Osteocyte (in vitro differentiated cells): ENCODE data around the gene EXOSC2. TPM values are rescaled to one million over a fixed set of nuclear protein-coding genes. Genes with fewer than 3 reads are reported as not detected.

Source experiments
- DNase-seq: peaks from one replicate; pipeline ENCODE4 v3.0.0; 2021; ENCODE audit warnings: mixed read lengths; ENCODE audit not compliant: unreplicated experiment; ENCODE audit errors: extremely low spot score
- H3K27ac Mint-ChIP-seq: one replicate; pipeline ENCODE4 v1.8.0; 2021; ENCODE audit warnings: mild to moderate bottlenecking, mixed read lengths; ENCODE audit not compliant: unreplicated experiment
- H3K27me3 Mint-ChIP-seq: one replicate; pipeline ENCODE4 v1.8.0; 2021; ENCODE audit warnings: mixed read lengths; ENCODE audit not compliant: unreplicated experiment
- H3K36me3 Mint-ChIP-seq: one replicate; pipeline ENCODE4 v1.8.0; 2021; ENCODE audit warnings: mixed read lengths; ENCODE audit not compliant: unreplicated experiment
- H3K4me1 Mint-ChIP-seq: one replicate; pipeline ENCODE4 v1.8.0; 2021; ENCODE audit warnings: mixed read lengths; ENCODE audit not compliant: unreplicated experiment
- H3K4me3 Mint-ChIP-seq: one replicate; pipeline ENCODE4 v1.8.0; 2021; ENCODE audit warnings: mild to moderate bottlenecking, moderate library complexity, mixed read lengths; ENCODE audit not compliant: unreplicated experiment
- H3K9me3 Mint-ChIP-seq: one replicate; pipeline ENCODE4 v1.8.0; 2021; ENCODE audit warnings: mixed read lengths; ENCODE audit not compliant: unreplicated experiment
- total RNA-seq: library from RNA; stranded (reverse); gene quantifications from 2 replicates; pipeline ENCODE4 v1.2.1, GENCODE V29; 2021
- TF ChIP-seq, protein P1 (sequence below): fragments of 200-600 bp; sonication (generic); IDR thresholded peaks from 2 replicates; pipeline ENCODE4 v1.5.0; 2021; ENCODE audit warnings: antibody characterized with exemption, mild to moderate bottlenecking, moderate library complexity

The EXOSC2 gene
- total RNA-seq, 1 donor from 2014 or later: 26.1 TPM

- Mint-ChIP-seq H3K36me3 (no peaks in the 10 kb centered on the region), H3K9me3 (no peaks in the 10 kb centered on the region), H3K4me3 (no peak overlapping the region), H3K27ac (no peak overlapping the region), H3K27me3 (peaks cover 72% of the 10 kb centered on the region), H3K4me1 (peaks cover 34% of the 10 kb centered on the region)
- TF ChIP-seq, protein P1, sequence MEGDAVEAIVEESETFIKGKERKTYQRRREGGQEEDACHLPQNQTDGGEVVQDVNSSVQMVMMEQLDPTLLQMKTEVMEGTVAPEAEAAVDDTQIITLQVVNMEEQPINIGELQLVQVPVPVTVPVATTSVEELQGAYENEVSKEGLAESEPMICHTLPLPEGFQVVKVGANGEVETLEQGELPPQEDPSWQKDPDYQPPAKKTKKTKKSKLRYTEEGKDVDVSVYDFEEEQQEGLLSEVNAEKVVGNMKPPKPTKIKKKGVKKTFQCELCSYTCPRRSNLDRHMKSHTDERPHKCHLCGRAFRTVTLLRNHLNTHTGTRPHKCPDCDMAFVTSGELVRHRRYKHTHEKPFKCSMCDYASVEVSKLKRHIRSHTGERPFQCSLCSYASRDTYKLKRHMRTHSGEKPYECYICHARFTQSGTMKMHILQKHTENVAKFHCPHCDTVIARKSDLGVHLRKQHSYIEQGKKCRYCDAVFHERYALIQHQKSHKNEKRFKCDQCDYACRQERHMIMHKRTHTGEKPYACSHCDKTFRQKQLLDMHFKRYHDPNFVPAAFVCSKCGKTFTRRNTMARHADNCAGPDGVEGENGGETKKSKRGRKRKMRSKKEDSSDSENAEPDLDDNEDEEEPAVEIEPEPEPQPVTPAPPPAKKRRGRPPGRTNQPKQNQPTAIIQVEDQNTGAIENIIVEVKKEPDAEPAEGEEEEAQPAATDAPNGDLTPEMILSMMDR: no peak
- no peak for DNase-seq
Measured at GRCh38 chr9:130661451-130662098, 32.0 kb upstream of the EXOSC2 start.

GRCh38 chr9:130662099-130662969 lies 31.2 kb upstream of the EXOSC2 start:
- H3K9me3 Mint-ChIP-seq: no peaks in the 10 kb centered on the region
- H3K27me3 Mint-ChIP-seq: peaks cover 71% of the 10 kb centered on the region
- TF ChIP-seq, protein P1: no peak

DNA sequence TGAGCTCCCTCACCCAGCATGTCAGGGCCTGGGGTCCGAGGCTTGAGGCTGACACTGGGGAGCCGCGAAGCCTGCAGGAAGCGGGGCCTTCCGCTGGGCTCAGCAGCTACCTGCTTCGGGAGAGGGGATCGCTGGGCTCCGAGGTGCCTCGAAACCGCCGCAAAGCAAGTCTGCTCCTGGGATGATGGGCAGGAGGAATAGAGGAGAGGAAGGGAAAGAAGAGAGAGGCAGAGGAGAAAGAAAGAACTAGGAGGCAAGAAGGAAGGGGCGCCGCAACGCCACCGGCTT lies 30.7 kb upstream of the EXOSC2 start:
- Mint-ChIP-seq H3K4me1 (peaks cover 34% of the 10 kb centered on the region), H3K36me3 (no peaks in the 10 kb centered on the region), H3K9me3 (no peaks in the 10 kb centered on the region), H3K27me3 (peaks cover 73% of the 10 kb centered on the region), H3K27ac (no peak overlapping the region), H3K4me3 (no peak overlapping the region)
- TF ChIP-seq, protein P1: no peak
- DNase-seq: no peak

More at GRCh38 chr9:130662099-130662969, 31.2 kb upstream of the EXOSC2 start:
- H3K4me1 Mint-ChIP-seq: peaks cover 34% of the 10 kb centered on the region
- H3K36me3 Mint-ChIP-seq: no peaks in the 10 kb centered on the region
- no peak for DNase-seq
- no peak overlapping the region for H3K4me3 Mint-ChIP-seq
- no peak overlapping the region for H3K27ac Mint-ChIP-seq

DNA sequence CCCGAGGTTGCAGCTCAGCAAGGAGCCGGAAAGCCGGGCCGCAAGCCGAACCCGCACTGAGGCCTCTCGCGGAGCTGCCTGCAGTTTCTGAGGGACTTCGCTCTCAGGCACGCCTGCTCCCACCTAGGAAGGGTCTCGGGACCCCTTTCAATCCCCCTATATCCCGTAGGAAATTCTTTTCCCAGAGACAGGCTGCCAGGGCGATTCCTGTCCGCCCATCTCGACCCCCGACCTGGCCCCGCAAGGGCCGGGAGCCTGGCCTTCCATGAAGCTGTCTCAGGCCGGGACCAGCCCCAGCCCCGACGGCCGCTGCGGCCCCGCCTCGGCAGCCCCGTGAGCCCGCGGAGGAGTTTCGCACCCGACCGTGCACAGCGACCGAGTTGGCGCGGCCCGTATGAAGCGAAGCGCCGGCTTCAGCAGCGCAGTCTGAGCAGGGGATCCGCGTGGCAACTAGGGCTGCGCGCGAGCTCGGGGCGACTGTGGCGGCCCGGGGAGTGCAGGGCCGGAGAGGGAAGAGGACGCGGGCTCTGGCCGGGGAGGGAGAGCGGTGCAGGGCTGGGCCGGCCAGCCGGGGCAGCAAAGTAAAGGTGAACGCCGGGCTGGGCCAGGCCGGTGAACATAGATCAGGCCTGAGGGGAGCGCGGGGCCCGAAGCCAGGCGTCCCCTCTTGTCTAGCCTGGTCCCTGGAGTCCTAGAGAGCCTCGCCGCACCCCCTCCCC lies 30.2 kb upstream of the EXOSC2 start:
- TF ChIP-seq, protein P1: no peak
- peaks cover 73% of the 10 kb centered on the region for H3K27me3 Mint-ChIP-seq
- no peaks in the 10 kb centered on the region for H3K36me3 Mint-ChIP-seq
- peaks cover 34% of the 10 kb centered on the region for H3K4me1 Mint-ChIP-seq
- no peaks in the 10 kb centered on the region for H3K9me3 Mint-ChIP-seq
- DNase-seq: no peak
- no peak overlapping the region for H3K27ac Mint-ChIP-seq
- H3K4me3 Mint-ChIP-seq: no peak overlapping the region

DNA sequence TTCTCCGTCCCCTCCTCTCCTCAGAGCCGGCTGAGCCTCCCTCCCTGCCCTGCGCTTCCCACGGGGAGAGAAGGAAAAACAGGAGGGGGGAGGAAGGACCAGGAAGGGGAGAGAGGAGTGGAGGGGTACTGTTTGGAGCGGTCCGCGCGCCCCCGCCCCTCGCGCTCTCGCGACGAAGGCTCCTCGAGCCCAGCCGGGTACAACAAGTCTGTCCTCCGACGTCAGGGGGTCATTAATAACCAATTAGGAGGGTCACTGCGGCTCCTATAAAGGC lies 29.7 kb upstream of the EXOSC2 start:
- no peaks in the 10 kb centered on the region for H3K9me3 Mint-ChIP-seq
- no peak overlapping the region for H3K27ac Mint-ChIP-seq
- H3K27me3 Mint-ChIP-seq: peaks cover 73% of the 10 kb centered on the region
- DNase-seq: no peak
- H3K4me1 Mint-ChIP-seq: peaks cover 33% of the 10 kb centered on the region
- H3K4me3 Mint-ChIP-seq: no peak overlapping the region
- TF ChIP-seq, protein P1: no peak
- H3K36me3 Mint-ChIP-seq: no peaks in the 10 kb centered on the region
